NCI-H446 (cell line): ENCODE results near the gene HNRNPH3.
A peak's percentile ranks its signal among the peaks of the same experiment; 100 is the strongest.
"Not testable (repeated sequence)": the region's sequence is repeated elsewhere in the genome, so short reads cannot be mapped to it uniquely, and the experiment has no call there.

Source experiments
- DNase-seq, 2 experiments: peaks; one replicate each; lab custom pipeline; 2025; lab: John Stamatoyannopoulos, UW

The HNRNPH3 gene

GRCh38 chr10:68331455-68332258 is at the start of gene HNRNPH3:
Gene HNRNPH3, plus strand, starts transcription at chr10:68332064. Its CDS starts 5,158 bp downstream, at chr10:68337222.
- DNase-seq, result peak; percentile 71 to 97

- DNase-seq, result no peak
Measured at GRCh38 chr10:68284062-68285001, 47.5 kb upstream of the HNRNPH3 start.

GRCh38 chr10:68288717-68289116 is 43.1 kb upstream of the HNRNPH3 start:
- DNase-seq, result no peak

- DNase-seq, result no peak
Measured at GRCh38 chr10:68290736-68291135, 41.1 kb upstream of the HNRNPH3 start.

GRCh38 chr10:68296843-68297663 is 34.8 kb upstream of the HNRNPH3 start:
- no peak for DNase-seq

GRCh38 chr10:68301301-68301700 is 30.6 kb upstream of the HNRNPH3 start:
- DNase-seq, result no peak

- DNase-seq, result peak in 1 of 2 experiments; percentile 41
Measured at GRCh38 chr10:68301790-68302502, 29.9 kb upstream of the HNRNPH3 start.

- no peak for DNase-seq
Measured at GRCh38 chr10:68302503-68302823, 29.4 kb upstream of the HNRNPH3 start.

- no peak for DNase-seq
Measured at GRCh38 chr10:68302871-68303270, 29.0 kb upstream of the HNRNPH3 start.

- DNase-seq, result no peak
Measured at GRCh38 chr10:68303849-68304412, 27.9 kb upstream of the HNRNPH3 start.

GRCh38 chr10:68305854-68306253 is 26.0 kb upstream of the HNRNPH3 start:
- no peak for DNase-seq

GRCh38 chr10:68310531-68310930 is 21.3 kb upstream of the HNRNPH3 start:
- DNase-seq, result no peak

GRCh38 chr10:68314930-68315329 is 16.9 kb upstream of the HNRNPH3 start:
- not testable (repeated sequence) for DNase-seq

GRCh38 chr10:68315582-68315981 is 16.3 kb upstream of the HNRNPH3 start:
- DNase-seq, result no peak

- DNase-seq, result no peak
Measured at GRCh38 chr10:68318331-68319059, 13.4 kb upstream of the HNRNPH3 start.

GRCh38 chr10:68324396-68324795 is 7.5 kb upstream of the HNRNPH3 start:
- not testable (repeated sequence) for DNase-seq

GRCh38 chr10:68327889-68328786 is 3.7 kb upstream of the HNRNPH3 start:
- peak in 1 of 2 experiments; percentile 26 for DNase-seq

GRCh38 chr10:68329506-68329861 is 2.4 kb upstream of the HNRNPH3 start:
- no peak for DNase-seq

- peak in 1 of 2 experiments; percentile 11 for DNase-seq
Measured at GRCh38 chr10:68330852-68331454, 911 bp upstream of the HNRNPH3 start.
